NCI-H774 (cell line): ENCODE results near the gene GLUD1.
"Not testable (repeated sequence)": the region's sequence is repeated elsewhere in the genome, so short reads cannot be mapped to it uniquely, and the experiment has no call there.

Source experiments
- DNase-seq: peaks from one replicate; lab custom pipeline; 2025; lab: John Stamatoyannopoulos, UW

The GLUD1 gene

DNA sequence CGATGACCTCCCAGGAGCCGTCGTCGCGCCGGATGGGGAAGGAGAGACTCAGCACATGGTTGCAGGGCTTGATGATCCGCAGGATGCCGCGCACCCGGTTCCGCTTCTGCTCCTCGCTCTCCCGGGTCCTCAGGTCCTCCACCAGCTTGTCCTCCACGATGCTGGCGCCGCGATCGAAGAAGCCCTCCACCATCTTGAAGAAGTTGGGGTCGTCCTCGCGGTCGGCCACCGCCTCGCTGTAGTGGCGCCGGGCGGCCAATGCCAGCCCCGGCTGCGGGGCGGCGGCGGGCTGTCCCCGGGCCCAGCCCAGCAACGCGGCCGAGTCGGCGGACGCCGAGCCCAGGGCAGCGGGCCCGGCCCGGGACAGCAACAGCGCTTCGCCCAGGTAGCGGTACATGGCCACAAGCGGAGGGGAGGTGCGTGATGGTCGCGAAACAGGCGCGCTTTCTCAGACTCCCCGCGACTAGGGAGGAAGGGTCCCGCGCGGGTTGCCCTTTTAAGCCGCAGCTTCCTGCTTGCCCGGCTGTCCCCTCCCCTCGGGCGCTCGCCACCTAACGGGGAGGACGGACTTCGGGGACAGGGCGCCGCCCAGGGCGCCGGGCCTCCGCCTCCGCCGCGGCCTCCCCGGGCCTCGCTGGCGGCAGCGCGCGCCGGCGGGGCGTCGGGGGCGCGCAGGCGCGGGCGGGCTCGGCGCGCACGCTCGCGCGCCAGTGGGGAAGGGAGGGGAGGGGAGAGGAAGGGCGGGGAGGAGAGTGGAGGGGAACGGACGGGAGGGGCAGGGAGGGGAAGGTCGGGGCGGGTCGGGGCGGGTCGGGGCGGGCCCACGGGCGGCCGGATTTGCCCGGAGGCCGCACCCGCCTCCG, at the start of gene GLUD1, which contains the start of gene SHLD2:
Gene GLUD1, minus strand, starts transcription at position 471 of the 863 bp plus-strand sequence. Its CDS starts 74 bp downstream, at position 397.
Gene SHLD2, plus strand, starts transcription at position 834 of the 863 bp plus-strand sequence. CDS start 56,149 bp downstream, outside the sequence.
- peak; percentile 68 for DNase-seq

DNA sequence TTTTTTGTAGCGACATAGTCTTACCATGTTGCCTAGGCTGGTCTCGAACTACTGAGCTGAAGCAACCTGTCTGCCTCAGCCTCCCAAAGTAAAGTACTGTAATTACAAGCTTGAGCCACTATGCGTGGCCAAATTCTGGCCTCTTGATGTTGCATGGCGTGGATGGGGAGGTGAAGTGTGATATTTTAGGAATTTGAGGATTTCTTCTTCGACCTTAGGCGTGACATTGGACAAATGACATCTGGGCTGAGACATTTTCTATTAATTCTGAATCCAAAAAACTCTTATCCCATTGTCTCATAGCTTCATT, 48.4 kb upstream of the GLUD1 start:
- not testable (repeated sequence) for DNase-seq

DNA sequence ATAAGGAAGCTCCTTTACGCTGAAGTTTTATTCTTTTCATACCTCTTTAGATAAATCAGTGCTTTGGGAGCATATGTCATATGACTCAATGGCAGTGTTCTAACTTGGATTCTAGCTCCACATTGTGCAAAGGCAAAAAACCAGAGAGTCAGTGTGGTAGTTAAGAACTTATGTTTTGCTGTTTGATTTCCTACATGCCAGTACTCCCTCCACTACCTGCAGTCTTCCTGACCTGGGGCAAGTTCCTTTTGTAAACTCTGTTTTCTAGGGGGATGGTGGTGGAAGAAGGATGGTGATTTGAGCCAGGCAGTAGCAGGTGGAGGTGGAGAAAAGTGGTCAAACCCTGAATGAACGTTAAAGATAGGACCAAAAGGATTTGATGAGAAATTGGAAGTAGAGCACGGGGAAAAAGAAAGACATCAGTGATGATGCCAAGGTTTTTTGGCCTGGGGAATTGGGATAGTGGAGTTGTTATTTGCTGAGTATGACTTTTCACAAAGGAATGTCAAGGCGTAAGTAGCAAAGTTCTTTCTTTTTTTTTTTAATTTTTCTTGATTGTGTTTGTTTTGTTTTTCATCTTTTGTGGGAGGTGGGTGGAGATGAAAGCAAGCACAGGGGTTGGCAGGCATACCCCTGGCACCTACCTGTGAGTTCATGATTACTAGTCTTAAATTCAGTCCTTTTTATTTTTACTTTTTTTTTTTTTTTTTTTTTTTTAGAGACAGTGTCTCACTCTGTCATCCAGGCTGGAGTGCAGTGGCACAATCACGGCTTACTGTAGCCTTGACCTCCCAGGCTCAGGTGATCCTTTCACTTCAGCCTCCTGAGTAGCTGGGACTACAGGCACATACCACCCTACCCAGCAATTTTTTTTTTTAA, 47.8 kb upstream of the GLUD1 start:
- DNase-seq, result not testable (repeated sequence)

DNA sequence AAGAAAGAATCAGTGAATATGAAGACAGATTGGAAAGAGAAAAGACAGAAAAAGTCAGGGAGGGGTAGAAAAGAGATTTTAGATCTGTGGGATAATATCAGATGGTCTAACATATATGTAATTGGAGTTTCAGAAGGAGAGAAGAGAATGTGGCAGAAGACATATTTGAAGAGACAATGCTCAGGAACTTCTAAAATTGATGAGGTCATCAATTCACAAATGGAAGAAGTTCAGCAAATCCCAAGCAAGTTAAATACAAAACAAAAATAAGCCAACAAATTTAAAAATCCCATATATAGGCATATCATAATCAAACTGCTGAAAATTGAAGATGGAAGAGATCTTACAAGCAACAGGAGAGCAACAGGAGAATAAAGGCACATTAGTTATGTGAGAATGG, 42.8 kb upstream of the GLUD1 start:
- not testable (repeated sequence) for DNase-seq

DNA sequence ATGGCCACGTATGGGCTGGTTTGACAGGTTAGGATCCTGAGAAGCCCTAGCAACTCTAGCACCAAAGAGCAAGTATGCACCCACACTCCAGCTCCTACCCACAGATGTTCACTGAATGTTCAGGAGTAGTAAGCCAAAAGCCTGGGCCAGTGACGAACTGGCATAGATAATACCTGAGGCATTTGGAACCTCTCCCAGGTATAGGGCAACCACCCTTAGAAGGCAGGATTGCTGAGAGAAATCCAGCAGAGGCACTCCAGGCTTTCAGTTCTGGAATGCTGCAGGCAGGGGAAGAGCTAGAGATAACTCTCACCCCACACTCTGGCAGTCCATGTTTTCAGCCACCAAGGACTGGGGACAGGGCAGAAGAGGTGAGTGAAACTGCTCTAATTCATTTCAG, 39.8 kb upstream of the GLUD1 start:
- not testable (repeated sequence) for DNase-seq

DNA sequence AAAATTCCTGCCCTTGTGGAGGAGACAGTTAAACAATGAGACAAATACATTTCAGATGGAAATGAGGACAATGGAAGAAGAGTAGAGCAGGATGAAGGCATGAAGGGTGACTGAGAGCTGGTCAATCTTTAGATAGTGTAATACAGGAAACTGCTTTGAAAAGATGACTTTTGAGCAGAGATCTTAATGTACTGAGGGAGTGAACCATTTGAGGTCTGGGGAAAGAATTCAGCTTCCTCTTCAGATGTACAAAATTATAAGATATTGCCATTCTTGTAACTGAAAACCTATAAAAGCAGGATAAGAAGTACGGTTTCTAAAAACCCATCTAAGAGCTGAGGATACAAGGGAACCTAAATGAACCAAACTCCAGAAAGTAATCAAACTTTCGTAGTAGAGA, 39.3 kb upstream of the GLUD1 start:
- DNase-seq, result not testable (repeated sequence)

DNA sequence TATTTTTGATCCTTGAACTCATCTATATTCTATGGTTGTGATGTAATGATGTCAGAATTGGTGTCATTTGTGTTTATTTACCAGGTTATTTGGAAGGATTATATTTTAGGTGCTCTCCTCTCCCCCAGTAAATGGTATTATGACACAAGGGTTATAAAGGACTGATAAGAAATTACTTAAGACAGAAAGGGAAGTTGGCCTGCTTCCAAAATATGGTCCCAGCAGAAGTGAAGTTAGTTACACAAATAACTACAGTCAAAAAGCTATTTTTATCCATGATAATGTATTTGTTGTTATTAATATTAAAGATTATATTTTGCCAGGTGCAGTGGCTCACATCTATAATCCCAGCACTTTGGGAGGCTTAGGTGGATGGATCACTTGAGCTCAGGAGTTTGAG, 37.5 kb upstream of the GLUD1 start:
- DNase-seq, result not testable (repeated sequence)

DNA sequence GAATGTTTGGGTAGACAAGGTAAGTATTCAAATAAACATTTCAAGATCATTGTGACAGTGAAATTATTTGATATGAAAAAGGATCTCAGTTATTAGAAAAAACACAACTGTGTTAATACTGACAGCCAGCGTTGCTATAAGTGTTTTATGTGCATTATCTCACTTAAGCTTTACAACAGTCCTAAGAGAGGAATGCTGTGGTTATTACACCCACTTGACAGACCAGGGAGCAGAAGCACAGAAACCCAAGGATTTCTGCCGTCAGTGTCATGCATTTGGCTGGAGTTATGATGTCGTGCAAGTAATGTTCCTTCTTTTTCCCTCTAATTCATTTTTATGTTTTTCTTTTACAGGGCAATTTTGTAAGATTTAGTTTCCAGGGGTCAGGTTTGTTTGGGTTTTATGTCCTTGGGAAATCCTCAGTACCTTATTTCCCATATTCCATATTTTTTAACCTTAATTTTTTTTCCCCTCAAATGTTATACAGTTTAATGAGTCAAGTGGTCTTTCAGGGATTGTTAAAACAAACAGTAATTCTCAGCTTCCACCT, 33.0 kb upstream of the GLUD1 start:
- DNase-seq, result not testable (repeated sequence)

DNA sequence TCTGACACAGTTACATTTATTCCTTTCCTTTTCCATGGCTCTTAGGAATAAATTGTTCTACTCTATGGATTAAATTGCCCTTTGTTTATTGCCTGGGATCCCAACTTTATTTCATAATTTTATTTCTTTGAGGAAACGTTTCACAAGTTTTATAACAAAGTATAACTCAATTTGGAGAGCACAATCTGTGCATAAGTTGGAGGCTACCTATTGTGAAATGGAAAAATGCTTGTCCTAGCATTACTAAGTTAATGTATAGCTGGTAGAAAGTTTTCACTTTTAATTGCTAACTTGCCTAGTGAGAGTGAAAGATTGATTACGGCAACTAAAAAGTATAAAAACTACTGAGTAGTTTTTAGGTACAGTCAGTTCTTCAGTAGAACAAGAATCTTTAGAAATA, 32.4 kb upstream of the GLUD1 start:
- DNase-seq, result not testable (repeated sequence)

DNA sequence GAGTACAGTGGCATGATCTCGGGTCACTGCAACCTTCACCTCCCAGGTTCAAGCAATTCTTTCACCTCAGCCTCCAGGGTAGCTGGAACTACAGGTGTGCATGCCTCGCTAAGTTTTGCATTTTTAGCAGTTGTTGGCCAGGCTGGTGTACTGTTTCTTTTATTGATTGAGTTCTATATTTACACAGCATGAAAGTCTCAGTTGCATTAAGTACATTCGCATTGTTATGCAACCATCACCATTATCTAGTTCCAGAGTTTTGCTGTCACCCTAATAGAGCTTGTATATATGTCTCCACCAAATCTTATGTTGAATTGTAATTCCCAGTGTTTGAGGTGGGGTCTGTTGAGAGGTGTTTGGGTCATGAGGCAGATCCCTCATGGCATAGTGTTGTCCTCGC, 28.7 kb upstream of the GLUD1 start:
- not testable (repeated sequence) for DNase-seq

DNA sequence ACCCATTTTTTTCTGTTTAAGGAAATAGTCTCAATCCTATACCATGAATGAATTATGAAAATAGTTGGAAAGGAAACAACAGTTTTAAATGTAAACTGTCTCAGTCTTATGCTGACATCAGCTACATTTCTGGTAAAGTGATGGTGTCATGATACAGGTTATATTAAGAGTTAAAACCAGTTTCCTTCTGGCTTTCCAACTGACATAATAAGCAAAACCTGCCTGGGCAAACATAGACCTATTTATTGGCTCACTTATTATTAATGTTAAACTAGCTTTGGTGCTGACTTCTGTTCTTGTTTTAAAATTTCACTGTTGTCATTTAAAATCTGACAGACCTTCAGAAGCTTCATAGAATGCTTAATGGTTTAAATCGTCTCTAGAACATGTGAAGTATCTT, 24.4 kb upstream of the GLUD1 start:
- DNase-seq, result not testable (repeated sequence)

DNA sequence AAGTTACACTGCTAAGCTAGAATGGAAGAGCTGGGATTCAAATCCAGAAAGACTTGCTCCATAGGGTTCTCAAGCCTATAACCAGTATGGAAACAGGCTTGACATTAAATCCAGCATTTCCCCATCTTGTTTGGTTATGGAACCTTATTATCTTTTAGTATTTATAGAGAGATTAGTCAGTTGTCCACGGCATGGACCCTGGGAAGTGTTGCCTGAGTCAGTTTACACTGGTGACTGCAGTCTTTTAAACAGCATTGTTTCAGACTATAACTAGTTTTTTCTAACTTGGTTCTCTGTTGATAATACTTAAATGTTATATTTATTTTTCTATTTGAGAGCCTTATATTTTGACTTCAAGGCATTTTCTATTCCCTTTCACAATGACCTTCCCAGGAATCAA, 23.5 kb upstream of the GLUD1 start:
- DNase-seq, result not testable (repeated sequence)

DNA sequence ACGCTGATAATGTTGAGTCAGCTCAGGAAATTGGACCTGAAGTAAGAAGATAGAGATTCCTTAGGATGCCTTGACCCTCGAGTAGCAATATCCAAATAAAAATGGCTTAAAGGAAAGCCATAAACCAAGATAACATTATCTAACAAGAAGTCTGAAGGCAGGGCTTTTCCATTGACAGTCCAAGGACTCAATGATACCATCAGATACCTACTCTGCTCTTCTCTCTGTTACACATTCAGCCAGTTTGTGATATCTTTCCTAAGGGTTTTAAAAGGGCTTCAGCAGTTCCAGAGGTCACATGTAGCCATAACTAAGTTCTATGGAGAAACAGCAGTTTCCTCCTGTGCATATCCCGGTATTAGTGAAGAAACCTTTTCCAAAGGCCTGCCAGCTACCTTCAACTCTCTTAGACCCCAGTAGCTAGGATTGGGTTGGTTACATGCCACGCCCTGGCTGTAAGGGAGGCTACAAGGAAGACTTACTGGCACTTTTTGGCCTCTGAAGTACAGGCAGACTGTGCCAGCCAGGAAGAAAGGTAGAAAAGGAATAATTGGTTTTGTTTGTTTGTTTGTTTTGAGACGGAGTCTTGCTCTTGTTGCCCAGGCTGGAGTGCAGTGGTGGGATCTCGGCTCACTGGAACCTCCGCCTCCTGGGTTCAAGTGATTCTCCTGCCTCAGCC, 10.9 kb upstream of the GLUD1 start:
- DNase-seq, result no peak

DNA sequence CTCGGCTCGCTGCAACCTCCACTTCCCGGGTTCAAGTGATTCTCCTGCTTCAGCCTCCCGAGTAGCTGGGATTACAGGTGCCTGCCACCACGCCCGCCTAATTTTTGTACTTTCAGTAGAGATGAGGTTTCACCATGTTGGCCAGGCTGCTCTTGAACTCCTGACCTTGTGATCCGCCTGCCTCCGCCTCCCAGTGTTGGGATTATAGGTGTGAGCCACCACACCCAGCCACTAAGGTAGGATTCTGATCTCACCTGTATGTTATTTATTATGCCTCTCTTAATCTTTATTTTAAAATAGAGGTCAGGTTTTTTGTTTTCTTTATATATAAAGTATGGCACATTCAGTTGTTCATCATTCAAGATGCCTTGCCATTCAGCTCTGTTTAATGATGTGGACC, 10.1 kb upstream of the GLUD1 start:
- DNase-seq, result not testable (repeated sequence)

DNA sequence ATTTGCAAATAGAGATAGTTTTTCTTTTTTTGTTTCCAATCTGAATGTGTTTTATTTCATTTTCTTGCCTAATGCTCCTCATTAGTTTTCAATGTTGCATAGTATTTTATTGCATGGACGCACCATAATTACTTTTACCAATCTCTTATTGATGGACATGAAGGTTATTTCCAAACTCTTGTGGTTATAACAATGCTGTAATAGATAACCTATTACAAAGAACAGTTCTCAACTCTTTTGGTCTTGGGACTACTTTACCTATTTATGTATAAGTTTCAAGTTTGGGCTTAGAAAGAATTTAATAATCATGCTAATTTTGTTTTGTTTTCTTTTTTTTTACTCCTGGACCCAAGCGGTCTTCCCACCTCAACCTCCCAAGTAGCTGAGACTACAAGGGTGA, 7.4 kb upstream of the GLUD1 start:
- no peak for DNase-seq

DNA sequence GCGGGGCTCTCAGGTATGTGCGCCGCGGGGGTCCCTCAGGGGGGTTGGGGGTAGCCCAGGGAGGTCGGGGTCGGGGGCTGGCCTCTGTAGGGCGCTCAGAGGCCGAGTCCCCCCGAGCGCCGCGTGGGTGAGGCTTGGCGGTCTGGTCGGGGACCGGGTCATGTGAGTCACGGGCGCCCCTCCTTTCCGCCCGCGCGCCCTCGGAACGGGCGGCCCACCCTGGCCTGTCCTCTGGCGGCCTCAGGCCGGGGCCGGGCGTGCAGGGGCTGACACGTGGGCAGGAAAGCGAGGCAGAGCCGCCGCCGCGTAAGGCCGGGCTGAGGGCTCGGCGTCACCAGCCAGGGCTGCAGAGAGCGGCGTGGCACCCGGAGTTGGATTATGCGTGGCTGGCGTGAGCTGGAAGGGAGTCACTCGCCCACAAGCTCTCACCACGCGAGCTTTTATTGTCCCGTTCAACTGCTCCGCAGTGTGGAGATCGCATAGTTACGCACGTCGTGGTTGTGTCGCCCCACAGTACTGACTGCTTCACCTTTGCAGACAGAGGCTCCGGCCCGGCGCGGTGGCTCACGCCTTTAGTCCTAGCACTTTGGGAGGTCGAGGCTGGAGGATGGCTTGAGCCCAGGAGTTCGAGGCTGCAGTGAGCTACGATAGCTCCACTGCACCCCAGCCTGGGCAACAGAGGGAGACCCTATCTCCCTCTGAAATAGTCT, 748 bp upstream of the GLUD1 start:
- DNase-seq, result no peak

DNA sequence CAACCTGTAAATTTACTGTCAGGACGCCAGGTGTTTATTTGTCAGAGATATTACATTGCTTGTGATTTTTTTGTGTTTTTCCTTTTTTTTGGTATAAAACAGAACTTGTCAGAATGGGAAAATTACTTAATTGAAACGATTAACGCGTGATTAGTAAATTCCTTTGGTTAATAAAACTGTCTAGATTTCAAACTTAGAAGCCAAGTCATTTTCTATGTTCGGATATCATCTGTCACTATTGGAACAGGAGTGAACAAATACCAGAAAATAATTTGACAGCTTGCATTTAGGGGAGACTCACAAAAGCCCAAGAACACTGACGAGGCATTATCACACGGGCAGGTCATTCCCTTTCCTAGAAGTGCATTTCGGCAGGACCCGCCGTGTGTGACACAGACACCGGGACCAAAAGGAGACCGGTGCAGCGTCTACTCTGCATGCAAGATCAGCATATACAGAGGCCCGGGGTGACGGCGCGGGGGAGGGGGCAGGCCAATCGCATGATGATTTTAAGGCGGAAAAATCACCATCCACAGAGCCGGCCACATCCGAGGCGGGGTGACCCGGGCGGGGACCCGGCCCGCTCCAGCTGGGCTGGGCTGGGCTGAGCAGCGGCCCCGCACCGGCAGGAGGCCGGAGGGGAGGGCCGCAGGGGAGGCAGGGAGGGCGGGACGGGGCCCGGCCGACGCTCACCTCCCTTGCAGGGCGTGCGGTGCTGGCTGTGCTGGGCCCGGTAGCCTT, 841 bp downstream of the GLUD1 start:
- no peak for DNase-seq

DNA sequence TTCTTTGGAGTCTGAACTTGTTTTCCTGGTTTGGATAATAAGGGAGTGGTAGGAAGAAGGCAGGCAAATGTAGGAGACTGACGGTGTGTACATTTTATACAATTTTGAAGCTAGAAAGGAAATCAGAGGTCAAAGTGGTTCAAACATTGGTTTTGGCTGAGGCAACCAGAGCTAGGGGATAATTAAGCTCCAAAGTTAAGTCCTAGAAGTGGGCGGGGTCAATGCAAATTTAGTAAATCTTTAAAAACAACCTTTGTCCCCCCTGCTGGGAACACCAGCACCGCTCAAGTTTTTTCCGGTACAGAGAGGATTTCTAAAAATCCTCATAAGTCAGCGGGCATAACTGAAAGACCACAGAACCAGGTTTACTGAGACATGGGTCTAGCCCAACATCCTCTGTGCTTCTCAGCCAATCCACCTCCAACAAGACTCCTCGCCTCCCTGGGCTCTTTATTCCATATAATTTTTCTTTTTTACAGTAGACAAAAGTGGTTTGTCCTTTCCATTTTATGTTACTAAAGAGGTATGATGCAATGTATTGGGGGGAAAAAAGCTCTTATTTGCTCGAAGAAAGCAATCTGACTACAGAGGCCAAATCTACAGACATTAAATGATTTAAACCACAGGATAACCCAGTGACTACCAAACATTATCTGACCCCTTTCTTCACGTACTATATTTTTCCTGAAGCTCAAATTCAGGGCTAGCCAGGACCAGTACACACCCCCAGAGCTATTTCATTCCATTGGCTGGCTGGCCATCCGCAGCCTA, 1.6 kb downstream of the GLUD1 start:
- no peak for DNase-seq

DNA sequence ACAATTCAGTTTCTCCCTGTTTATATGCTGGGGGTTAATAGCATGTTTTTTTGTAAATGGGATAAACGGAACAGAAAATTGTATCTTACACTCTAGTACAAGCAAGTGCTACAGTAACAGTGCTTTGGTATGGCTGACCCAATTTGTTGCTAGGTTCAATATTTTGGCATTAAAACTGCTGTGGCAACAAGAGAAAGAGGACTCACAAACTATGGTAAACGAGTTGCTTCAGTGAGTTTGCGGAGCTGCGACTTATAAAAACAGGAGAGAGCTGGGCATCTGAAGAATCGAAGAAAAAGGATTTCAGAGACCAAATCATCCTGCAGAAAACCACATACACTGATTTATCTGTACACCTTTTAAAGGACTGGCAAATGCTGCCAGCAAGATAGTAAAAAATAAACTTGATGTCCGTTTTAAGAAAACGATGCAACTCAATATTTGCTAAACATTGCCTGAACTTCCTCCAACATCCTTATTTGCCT, 2.2 kb downstream of the GLUD1 start:
- no peak for DNase-seq

DNA sequence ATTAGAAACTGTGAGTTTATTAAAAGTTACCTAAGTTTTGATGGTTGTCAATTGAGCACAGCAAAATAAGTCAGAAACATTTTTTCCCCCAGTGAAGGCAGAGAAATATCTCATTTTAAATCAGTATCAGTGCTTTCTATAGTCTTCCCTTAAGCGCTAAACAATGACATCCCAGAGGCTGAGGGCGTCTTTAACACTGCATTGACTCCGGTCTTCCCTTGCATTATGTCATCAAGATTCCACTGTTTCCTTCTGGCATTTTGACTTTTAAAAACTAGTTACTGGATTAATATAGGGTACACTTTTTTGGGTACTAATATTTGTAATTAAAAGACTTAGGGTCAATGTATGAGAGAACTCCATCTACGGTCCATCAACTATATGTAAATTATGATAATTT, 3.9 kb downstream of the GLUD1 start:
- no peak for DNase-seq
